H1 (cell line): ENCODE measurements around the gene COG7.
"Not testable (repeated sequence)": the region's sequence is repeated elsewhere in the genome, so short reads cannot be mapped to it uniquely, and the experiment has no call there.

Source experiments
- EP300 ChIP-seq, 2 experiments: IDR thresholded peaks; 1 replicate in 1 of 2; 2 replicates in 1 of 2; pipeline ENCODE4 v1.6.1; 2011 to 2012; ENCODE audit warnings: low read depth in 2 of 2, low read length in 2 of 2, mild to moderate bottlenecking in 2 of 2, borderline replicate concordance in 1 of 2, inconsistent platforms in 1 of 2, moderate library complexity in 1 of 2
- JUN ChIP-seq: IDR thresholded peaks from 2 replicates; pipeline ENCODE4 v1.6.1; 2011; ENCODE audit warnings: low read depth, mild to moderate bottlenecking, improper control_type of control experiment, low read length
- JUND ChIP-seq: IDR thresholded peaks from 2 replicates; pipeline ENCODE4 v1.6.1; 2011; ENCODE audit warnings: mild to moderate bottlenecking, improper control_type of control experiment, low read length
- KDM1A ChIP-seq: fragments of 200-600, 300-600 bp; sonication (generic); IDR thresholded peaks from 2 replicates; pipeline ENCODE4 v1.7.1; 2016; ENCODE audit warnings: mild to moderate bottlenecking, low read length, borderline replicate concordance
- POLR2A ChIP-seq, 2 experiments: IDR thresholded peaks; 1 replicate in 1 of 2; 2 replicates in 1 of 2; pipeline ENCODE4 v1.6.1; 2011; ENCODE audit warnings: low read depth in 2 of 2, low read length in 2 of 2, mild to moderate bottlenecking in 2 of 2; ENCODE audit errors: control extremely low read depth in 1 of 2
- POLR2AphosphoS5 ChIP-seq: IDR thresholded peaks from 2 replicates; pipeline ENCODE4 v1.6.1; 2011; ENCODE audit warnings: low read depth, low read length
- RAD21 ChIP-seq, 2 experiments: IDR thresholded peaks in 1 of 2; conservative IDR thresholded peaks in 1 of 2; 2 replicates each; pipeline ENCODE4 v1.6.1; 2011; ENCODE audit warnings: low read depth in 2 of 2, low read length in 2 of 2, improper control_type of control experiment in 1 of 2, inconsistent platforms in 1 of 2, mild to moderate bottlenecking in 1 of 2, moderate library complexity in 1 of 2
- SIN3A ChIP-seq, 2 experiments: IDR thresholded peaks in 1 of 2; conservative IDR thresholded peaks in 1 of 2; 2 replicates each; pipeline ENCODE4 v1.6.1; 2011 to 2012; ENCODE audit warnings: low read length in 2 of 2, improper control_type of control experiment in 1 of 2, low read depth in 1 of 2, mild to moderate bottlenecking in 1 of 2
- SP2 ChIP-seq: IDR thresholded peaks from 2 replicates; pipeline ENCODE4 v1.6.1; 2012; ENCODE audit warnings: mild to moderate bottlenecking, low read length, inconsistent platforms
- SRF ChIP-seq: IDR thresholded peaks from 2 replicates; pipeline ENCODE4 v1.6.1; 2011; ENCODE audit warnings: mild to moderate bottlenecking, low read depth, low read length, moderate library complexity
- TF ChIP-seq, protein P1 (sequence below), 3 experiments: IDR thresholded peaks; 1 replicate in 2 of 3; 2 replicates in 1 of 3; pipeline versions ENCODE4 v1.5.1 to v1.6.1; 2011; ENCODE audit warnings: low read length in 3 of 3, mild to moderate bottlenecking in 3 of 3, inconsistent platforms in 2 of 3, low read depth in 1 of 3, moderate library complexity in 1 of 3; ENCODE audit not compliant: insufficient read depth in 1 of 3; ENCODE audit errors: control extremely low read depth in 1 of 3
- TF ChIP-seq, protein P2 (sequence below): IDR thresholded peaks from 2 replicates; pipeline ENCODE4 v1.6.1; 2012; ENCODE audit warnings: inconsistent platforms
- TF ChIP-seq, protein P3 (sequence below): fragments of 300-600 bp; sonication (generic); IDR thresholded peaks from 2 replicates; pipeline ENCODE4 v1.7.1; 2012; ENCODE audit warnings: low read length, moderate library complexity, mild to moderate bottlenecking, inconsistent platforms; ENCODE audit not compliant: insufficient replicate concordance

DNA sequence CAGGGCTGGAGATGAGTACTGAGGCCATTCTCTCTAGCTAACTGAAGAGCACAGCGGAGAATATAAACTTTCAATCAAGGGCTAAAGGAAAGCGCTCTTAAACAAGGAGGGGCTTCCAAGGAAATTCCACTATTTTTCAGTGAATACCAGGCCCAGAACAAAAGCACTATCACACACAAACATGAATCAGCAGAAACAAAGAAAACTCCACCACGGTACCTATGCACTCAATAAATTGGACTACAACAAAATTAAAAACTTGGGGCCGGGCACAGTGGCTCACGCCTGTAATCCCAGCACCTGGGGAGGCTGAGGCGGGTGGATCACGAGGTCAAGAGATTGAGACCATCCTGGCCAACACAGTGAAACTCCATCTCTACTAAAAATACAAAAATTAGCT lies 15.4 kb downstream of the COG7 start:
- not testable (repeated sequence) for TF ChIP-seq EP300 (IDR thresholded peaks at IDR 0.05; ENCODE audit: borderline replicate concordance in 1 of 2, low read depth in 2 of 2, low read length in 2 of 2); SIN3A (conservative IDR thresholded peaks at IDR 0.05 in 1 of 2, IDR thresholded peaks at IDR 0.05 in 1 of 2; ENCODE audit: low read depth in 1 of 2, low read length in 2 of 2); SRF; JUND; RAD21 (IDR thresholded peaks at IDR 0.05 in 1 of 2, conservative IDR thresholded peaks at IDR 0.05 in 1 of 2; ENCODE audit: low read depth in 2 of 2, low read length in 2 of 2); POLR2AphosphoS5; KDM1A; JUN; POLR2A (IDR thresholded peaks at IDR 0.05; ENCODE audit: control extremely low read depth in 1 of 2, low read depth in 2 of 2, low read length in 2 of 2); SP2
- TF ChIP-seq, protein P1, sequence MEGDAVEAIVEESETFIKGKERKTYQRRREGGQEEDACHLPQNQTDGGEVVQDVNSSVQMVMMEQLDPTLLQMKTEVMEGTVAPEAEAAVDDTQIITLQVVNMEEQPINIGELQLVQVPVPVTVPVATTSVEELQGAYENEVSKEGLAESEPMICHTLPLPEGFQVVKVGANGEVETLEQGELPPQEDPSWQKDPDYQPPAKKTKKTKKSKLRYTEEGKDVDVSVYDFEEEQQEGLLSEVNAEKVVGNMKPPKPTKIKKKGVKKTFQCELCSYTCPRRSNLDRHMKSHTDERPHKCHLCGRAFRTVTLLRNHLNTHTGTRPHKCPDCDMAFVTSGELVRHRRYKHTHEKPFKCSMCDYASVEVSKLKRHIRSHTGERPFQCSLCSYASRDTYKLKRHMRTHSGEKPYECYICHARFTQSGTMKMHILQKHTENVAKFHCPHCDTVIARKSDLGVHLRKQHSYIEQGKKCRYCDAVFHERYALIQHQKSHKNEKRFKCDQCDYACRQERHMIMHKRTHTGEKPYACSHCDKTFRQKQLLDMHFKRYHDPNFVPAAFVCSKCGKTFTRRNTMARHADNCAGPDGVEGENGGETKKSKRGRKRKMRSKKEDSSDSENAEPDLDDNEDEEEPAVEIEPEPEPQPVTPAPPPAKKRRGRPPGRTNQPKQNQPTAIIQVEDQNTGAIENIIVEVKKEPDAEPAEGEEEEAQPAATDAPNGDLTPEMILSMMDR (IDR thresholded peaks at IDR 0.05; ENCODE audit: control extremely low read depth in 1 of 3, insufficient read depth in 1 of 3, low read depth in 1 of 3, low read length in 3 of 3), result not testable (repeated sequence)
- TF ChIP-seq, protein P2, sequence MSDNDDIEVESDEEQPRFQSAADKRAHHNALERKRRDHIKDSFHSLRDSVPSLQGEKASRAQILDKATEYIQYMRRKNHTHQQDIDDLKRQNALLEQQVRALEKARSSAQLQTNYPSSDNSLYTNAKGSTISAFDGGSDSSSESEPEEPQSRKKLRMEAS, result not testable (repeated sequence)
- TF ChIP-seq, protein P3, sequence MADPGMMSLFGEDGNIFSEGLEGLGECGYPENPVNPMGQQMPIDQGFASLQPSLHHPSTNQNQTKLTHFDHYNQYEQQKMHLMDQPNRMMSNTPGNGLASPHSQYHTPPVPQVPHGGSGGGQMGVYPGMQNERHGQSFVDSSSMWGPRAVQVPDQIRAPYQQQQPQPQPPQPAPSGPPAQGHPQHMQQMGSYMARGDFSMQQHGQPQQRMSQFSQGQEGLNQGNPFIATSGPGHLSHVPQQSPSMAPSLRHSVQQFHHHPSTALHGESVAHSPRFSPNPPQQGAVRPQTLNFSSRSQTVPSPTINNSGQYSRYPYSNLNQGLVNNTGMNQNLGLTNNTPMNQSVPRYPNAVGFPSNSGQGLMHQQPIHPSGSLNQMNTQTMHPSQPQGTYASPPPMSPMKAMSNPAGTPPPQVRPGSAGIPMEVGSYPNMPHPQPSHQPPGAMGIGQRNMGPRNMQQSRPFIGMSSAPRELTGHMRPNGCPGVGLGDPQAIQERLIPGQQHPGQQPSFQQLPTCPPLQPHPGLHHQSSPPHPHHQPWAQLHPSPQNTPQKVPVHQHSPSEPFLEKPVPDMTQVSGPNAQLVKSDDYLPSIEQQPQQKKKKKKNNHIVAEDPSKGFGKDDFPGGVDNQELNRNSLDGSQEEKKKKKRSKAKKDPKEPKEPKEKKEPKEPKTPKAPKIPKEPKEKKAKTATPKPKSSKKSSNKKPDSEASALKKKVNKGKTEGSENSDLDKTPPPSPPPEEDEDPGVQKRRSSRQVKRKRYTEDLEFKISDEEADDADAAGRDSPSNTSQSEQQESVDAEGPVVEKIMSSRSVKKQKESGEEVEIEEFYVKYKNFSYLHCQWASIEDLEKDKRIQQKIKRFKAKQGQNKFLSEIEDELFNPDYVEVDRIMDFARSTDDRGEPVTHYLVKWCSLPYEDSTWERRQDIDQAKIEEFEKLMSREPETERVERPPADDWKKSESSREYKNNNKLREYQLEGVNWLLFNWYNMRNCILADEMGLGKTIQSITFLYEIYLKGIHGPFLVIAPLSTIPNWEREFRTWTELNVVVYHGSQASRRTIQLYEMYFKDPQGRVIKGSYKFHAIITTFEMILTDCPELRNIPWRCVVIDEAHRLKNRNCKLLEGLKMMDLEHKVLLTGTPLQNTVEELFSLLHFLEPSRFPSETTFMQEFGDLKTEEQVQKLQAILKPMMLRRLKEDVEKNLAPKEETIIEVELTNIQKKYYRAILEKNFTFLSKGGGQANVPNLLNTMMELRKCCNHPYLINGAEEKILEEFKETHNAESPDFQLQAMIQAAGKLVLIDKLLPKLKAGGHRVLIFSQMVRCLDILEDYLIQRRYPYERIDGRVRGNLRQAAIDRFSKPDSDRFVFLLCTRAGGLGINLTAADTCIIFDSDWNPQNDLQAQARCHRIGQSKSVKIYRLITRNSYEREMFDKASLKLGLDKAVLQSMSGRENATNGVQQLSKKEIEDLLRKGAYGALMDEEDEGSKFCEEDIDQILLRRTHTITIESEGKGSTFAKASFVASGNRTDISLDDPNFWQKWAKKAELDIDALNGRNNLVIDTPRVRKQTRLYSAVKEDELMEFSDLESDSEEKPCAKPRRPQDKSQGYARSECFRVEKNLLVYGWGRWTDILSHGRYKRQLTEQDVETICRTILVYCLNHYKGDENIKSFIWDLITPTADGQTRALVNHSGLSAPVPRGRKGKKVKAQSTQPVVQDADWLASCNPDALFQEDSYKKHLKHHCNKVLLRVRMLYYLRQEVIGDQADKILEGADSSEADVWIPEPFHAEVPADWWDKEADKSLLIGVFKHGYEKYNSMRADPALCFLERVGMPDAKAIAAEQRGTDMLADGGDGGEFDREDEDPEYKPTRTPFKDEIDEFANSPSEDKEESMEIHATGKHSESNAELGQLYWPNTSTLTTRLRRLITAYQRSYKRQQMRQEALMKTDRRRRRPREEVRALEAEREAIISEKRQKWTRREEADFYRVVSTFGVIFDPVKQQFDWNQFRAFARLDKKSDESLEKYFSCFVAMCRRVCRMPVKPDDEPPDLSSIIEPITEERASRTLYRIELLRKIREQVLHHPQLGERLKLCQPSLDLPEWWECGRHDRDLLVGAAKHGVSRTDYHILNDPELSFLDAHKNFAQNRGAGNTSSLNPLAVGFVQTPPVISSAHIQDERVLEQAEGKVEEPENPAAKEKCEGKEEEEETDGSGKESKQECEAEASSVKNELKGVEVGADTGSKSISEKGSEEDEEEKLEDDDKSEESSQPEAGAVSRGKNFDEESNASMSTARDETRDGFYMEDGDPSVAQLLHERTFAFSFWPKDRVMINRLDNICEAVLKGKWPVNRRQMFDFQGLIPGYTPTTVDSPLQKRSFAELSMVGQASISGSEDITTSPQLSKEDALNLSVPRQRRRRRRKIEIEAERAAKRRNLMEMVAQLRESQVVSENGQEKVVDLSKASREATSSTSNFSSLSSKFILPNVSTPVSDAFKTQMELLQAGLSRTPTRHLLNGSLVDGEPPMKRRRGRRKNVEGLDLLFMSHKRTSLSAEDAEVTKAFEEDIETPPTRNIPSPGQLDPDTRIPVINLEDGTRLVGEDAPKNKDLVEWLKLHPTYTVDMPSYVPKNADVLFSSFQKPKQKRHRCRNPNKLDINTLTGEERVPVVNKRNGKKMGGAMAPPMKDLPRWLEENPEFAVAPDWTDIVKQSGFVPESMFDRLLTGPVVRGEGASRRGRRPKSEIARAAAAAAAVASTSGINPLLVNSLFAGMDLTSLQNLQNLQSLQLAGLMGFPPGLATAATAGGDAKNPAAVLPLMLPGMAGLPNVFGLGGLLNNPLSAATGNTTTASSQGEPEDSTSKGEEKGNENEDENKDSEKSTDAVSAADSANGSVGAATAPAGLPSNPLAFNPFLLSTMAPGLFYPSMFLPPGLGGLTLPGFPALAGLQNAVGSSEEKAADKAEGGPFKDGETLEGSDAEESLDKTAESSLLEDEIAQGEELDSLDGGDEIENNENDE, result not testable (repeated sequence)
